PFSK-1 (cell line): Measurements from ENCODE around the gene GPR61.

Experiments
- FOXP2 ChIP-seq: optimal IDR thresholded peaks from 2 replicates; pipeline ENCODE3; 2011; ENCODE audit warnings: borderline replicate concordance, control low read depth, inconsistent platforms; ENCODE audit not compliant: insufficient read depth; ENCODE audit errors: extremely low read length, extremely low read depth
- POLR2AphosphoS5 ChIP-seq: IDR thresholded peaks from 2 replicates; pipeline ENCODE4 v1.6.1; 2012; ENCODE audit warnings: low read depth, mild to moderate bottlenecking, control low read depth, low read length, moderate library complexity
- SIN3A ChIP-seq: IDR thresholded peaks from 2 replicates; pipeline ENCODE4 v1.6.1; 2012; ENCODE audit warnings: mild to moderate bottlenecking, low read length, moderate library complexity, borderline replicate concordance; ENCODE audit not compliant: insufficient read depth
- TAF1 ChIP-seq: IDR thresholded peaks from 2 replicates; pipeline ENCODE4 v1.6.1; 2012; ENCODE audit warnings: low read length, control low read depth, borderline replicate concordance; ENCODE audit not compliant: insufficient read depth
- TF ChIP-seq, protein P1 (sequence below), 2 experiments: IDR thresholded peaks; 2 replicates each; pipeline versions ENCODE4 v1.6.1 to v1.8.0; 2011 to 2012; ENCODE audit warnings: low read depth in 2 of 2, low read length in 2 of 2, control low read depth in 1 of 2, inconsistent platforms in 1 of 2, mild to moderate bottlenecking in 1 of 2, moderate library complexity in 1 of 2; ENCODE audit not compliant: insufficient read depth in 1 of 2

DNA sequence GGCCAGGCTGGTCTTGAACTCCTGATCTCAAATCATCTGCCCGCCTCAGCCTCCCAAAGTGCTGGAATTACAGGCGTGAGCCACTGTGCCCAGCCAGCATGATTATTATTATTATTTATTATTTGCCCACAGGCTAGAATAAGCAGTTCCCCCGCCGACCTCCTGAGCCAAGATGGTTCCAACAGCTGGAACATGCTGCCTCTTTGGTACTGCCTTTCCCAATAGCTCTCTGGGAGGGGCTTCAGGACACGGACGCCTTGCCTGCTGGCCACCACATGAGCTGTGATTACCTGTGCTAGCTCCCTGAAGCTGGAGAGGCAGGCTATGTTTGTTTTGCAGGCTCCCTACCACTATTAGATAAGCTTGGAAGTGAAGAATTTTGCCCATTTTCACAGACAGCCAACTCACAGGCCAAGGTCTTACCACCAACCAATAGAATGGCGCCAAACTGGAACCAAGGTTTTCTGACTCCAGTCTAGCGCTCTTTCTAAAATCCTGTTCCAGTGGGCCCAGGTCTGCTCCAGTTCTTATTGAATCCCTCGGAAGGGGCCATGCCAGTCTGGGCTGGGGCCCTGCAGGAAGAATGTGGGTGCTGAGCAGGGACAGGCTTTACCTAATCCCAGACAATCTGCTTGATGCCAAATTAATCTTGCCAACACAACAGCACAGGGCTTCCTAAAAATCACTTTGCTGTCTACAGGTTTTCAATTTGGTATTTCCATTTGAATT lies 2.1 kb upstream of the GPR61 start:
- TF ChIP-seq, protein P1, sequence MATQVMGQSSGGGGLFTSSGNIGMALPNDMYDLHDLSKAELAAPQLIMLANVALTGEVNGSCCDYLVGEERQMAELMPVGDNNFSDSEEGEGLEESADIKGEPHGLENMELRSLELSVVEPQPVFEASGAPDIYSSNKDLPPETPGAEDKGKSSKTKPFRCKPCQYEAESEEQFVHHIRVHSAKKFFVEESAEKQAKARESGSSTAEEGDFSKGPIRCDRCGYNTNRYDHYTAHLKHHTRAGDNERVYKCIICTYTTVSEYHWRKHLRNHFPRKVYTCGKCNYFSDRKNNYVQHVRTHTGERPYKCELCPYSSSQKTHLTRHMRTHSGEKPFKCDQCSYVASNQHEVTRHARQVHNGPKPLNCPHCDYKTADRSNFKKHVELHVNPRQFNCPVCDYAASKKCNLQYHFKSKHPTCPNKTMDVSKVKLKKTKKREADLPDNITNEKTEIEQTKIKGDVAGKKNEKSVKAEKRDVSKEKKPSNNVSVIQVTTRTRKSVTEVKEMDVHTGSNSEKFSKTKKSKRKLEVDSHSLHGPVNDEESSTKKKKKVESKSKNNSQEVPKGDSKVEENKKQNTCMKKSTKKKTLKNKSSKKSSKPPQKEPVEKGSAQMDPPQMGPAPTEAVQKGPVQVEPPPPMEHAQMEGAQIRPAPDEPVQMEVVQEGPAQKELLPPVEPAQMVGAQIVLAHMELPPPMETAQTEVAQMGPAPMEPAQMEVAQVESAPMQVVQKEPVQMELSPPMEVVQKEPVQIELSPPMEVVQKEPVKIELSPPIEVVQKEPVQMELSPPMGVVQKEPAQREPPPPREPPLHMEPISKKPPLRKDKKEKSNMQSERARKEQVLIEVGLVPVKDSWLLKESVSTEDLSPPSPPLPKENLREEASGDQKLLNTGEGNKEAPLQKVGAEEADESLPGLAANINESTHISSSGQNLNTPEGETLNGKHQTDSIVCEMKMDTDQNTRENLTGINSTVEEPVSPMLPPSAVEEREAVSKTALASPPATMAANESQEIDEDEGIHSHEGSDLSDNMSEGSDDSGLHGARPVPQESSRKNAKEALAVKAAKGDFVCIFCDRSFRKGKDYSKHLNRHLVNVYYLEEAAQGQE (IDR thresholded peaks at IDR 0.05; ENCODE audit: insufficient read depth in 1 of 2, low read depth in 2 of 2, low read length in 2 of 2) = no peak
- TF ChIP-seq POLR2AphosphoS5 (no peak), TAF1 (no peak), SIN3A (no peak), FOXP2 (no peak)
